HAP-1 (cell line): ENCODE data around the gene TEX55.
"Not testable (repeated sequence)": the region's sequence is repeated elsewhere in the genome, so short reads cannot be mapped to it uniquely, and the experiment has no call there.

Source experiments
- DNase-seq, 2 experiments: peaks; one replicate each; pipeline ENCODE4 v3.0.0-alpha.2; 2016 to 2020; ENCODE audit warnings: low spot score in 2 of 2
- H3K27me3 ChIP-seq: fragments of 250-450 bp; sonication (Bioruptor Pico); 2 replicates; pipeline ENCODE4 v1.5.1; 2020; ENCODE audit warnings: low read depth, mild to moderate bottlenecking, moderate library complexity
- H3K36me3 ChIP-seq: fragments of 250-450 bp; sonication (Bioruptor Pico); replicated peaks from 2 replicates; pipeline ENCODE4 v1.5.1; 2020; ENCODE audit warnings: mild to moderate bottlenecking
- H3K4me1 ChIP-seq: fragments of 250-450 bp; sonication (Bioruptor Pico); 2 replicates; pipeline ENCODE4 v1.5.1; 2020; ENCODE audit warnings: mild to moderate bottlenecking
- H3K4me3 ChIP-seq: fragments of 250-450 bp; sonication (Bioruptor Pico); 2 replicates; pipeline ENCODE4 v1.5.1; 2020; ENCODE audit warnings: mild to moderate bottlenecking, moderate library complexity
- H3K9me3 ChIP-seq: fragments of 250-450 bp; sonication (Bioruptor Pico); 2 replicates; pipeline ENCODE4 v1.5.1; 2020; ENCODE audit warnings: mild to moderate bottlenecking, moderate library complexity
- in situ Hi-C: fragments of 300-500 bp; cut with MboI; formaldehyde crosslinking; loops from 3 replicates; pipeline ENCODE4 v1.14.3; 2020; ENCODE audit warnings: low sequenced_read_pairs, inconsistent platforms, mixed read lengths

Gene TEX55

GRCh38 chr3:119145128-119145499, 851 bp upstream of the TEX55 start:
- in situ Hi-C loops: no loop called here
- no peaks in the 10 kb centered on the region for H3K27me3 ChIP-seq
- H3K36me3 ChIP-seq: no peaks in the 10 kb centered on the region
- no peak overlapping the region for H3K4me3 ChIP-seq
- no peaks in the 10 kb centered on the region for H3K4me1 ChIP-seq
- H3K9me3 ChIP-seq: no peaks in the 10 kb centered on the region
- DNase-seq: no peak

GRCh38 chr3:119146578-119147375, 812 bp downstream of the TEX55 start:
- Histone ChIP-seq H3K9me3 (no peaks in the 10 kb centered on the region), H3K4me3 (no peak overlapping the region), H3K4me1 (no peaks in the 10 kb centered on the region), H3K36me3 (no peaks in the 10 kb centered on the region), H3K27me3 (no peaks in the 10 kb centered on the region)
- in situ Hi-C loops: no loop called here
- DNase-seq: no peak

GRCh38 chr3:119147494-119147893, 1.5 kb downstream of the TEX55 start:
- in situ Hi-C loops: no loop called here
- H3K36me3 ChIP-seq: no peaks in the 10 kb centered on the region
- no peak overlapping the region for H3K4me3 ChIP-seq
- H3K27me3 ChIP-seq: no peaks in the 10 kb centered on the region
- no peak for DNase-seq
- H3K4me1 ChIP-seq: no peaks in the 10 kb centered on the region
- H3K9me3 ChIP-seq: no peaks in the 10 kb centered on the region

GRCh38 chr3:119148493-119149180, 2.7 kb downstream of the TEX55 start:
- H3K4me1 ChIP-seq: no peaks in the 10 kb centered on the region
- no peaks in the 10 kb centered on the region for H3K9me3 ChIP-seq
- DNase-seq: no peak
- no peaks in the 10 kb centered on the region for H3K27me3 ChIP-seq
- H3K36me3 ChIP-seq: no peaks in the 10 kb centered on the region
- no peak overlapping the region for H3K4me3 ChIP-seq
- in situ Hi-C loops: no loop called here

GRCh38 chr3:119149484-119149883, 3.5 kb downstream of the TEX55 start:
- DNase-seq: no peak
- no peaks in the 10 kb centered on the region for H3K27me3 ChIP-seq
- H3K4me1 ChIP-seq: no peaks in the 10 kb centered on the region
- H3K36me3 ChIP-seq: no peaks in the 10 kb centered on the region
- no peak overlapping the region for H3K4me3 ChIP-seq
- in situ Hi-C loops: no loop called here
- no peaks in the 10 kb centered on the region for H3K9me3 ChIP-seq

- Histone ChIP-seq H3K27me3 (no peaks in the 10 kb centered on the region), H3K4me3 (no peak overlapping the region), H3K9me3 (no peaks in the 10 kb centered on the region), H3K4me1 (no peaks in the 10 kb centered on the region), H3K36me3 (no peaks in the 10 kb centered on the region)
- DNase-seq: no peak
- in situ Hi-C loops: no loop called here
Observed at GRCh38 chr3:119156868-119157267, 10.9 kb downstream of the TEX55 start.

GRCh38 chr3:119157971-119158370, 12.0 kb downstream of the TEX55 start:
- Histone ChIP-seq H3K36me3 (no peaks in the 10 kb centered on the region), H3K9me3 (no peaks in the 10 kb centered on the region), H3K4me3 (no peak overlapping the region), H3K27me3 (no peaks in the 10 kb centered on the region), H3K4me1 (no peaks in the 10 kb centered on the region)
- DNase-seq: no peak
- in situ Hi-C loops: no loop called here

- no peaks in the 10 kb centered on the region for H3K36me3 ChIP-seq
- H3K9me3 ChIP-seq: no peaks in the 10 kb centered on the region
- DNase-seq: no peak
- no peaks in the 10 kb centered on the region for H3K27me3 ChIP-seq
- no peaks in the 10 kb centered on the region for H3K4me1 ChIP-seq
- in situ Hi-C loops: no loop called here
- no peak overlapping the region for H3K4me3 ChIP-seq
Observed at GRCh38 chr3:119160361-119160760, 14.4 kb downstream of the TEX55 start.

GRCh38 chr3:119160815-119161214, 14.8 kb downstream of the TEX55 start:
- no peak for DNase-seq
- H3K27me3 ChIP-seq: no peaks in the 10 kb centered on the region
- H3K4me3 ChIP-seq: no peak overlapping the region
- H3K36me3 ChIP-seq: no peaks in the 10 kb centered on the region
- H3K4me1 ChIP-seq: no peaks in the 10 kb centered on the region
- in situ Hi-C loops: no loop called here
- no peaks in the 10 kb centered on the region for H3K9me3 ChIP-seq

GRCh38 chr3:119161240-119161639, 15.3 kb downstream of the TEX55 start:
- Histone ChIP-seq H3K27me3 (no peaks in the 10 kb centered on the region), H3K4me3 (no peak overlapping the region), H3K4me1 (no peaks in the 10 kb centered on the region), H3K9me3 (no peaks in the 10 kb centered on the region), H3K36me3 (no peaks in the 10 kb centered on the region)
- in situ Hi-C loops: no loop called here
- no peak for DNase-seq

- DNase-seq, in situ Hi-C loops, H3K9me3 ChIP-seq, H3K36me3 ChIP-seq, H3K4me3 ChIP-seq, H3K4me1 ChIP-seq, H3K27me3 ChIP-seq: not testable (repeated sequence)
Observed at GRCh38 chr3:119164745-119165144, 18.8 kb downstream of the TEX55 start.

- H3K36me3 ChIP-seq: no peaks in the 10 kb centered on the region
- DNase-seq: no peak
- no peaks in the 10 kb centered on the region for H3K27me3 ChIP-seq
- no peak overlapping the region for H3K4me3 ChIP-seq
- in situ Hi-C loops: no loop called here
- H3K4me1 ChIP-seq: no peaks in the 10 kb centered on the region
- H3K9me3 ChIP-seq: no peaks in the 10 kb centered on the region
Observed at GRCh38 chr3:119170821-119171220, 24.9 kb downstream of the TEX55 start.

- in situ Hi-C loops: no loop called here
- DNase-seq: no peak
- no peaks in the 10 kb centered on the region for H3K27me3 ChIP-seq
Observed at GRCh38 chr3:119173325-119173724, 27.4 kb downstream of the TEX55 start, which contains the start of gene UPK1B. Gene UPK1B, plus strand, starts transcription at chr3:119173598. Its CDS starts 13,144 bp downstream, at chr3:119186742.

GRCh38 chr3:119175872-119176756, 30.1 kb downstream of the TEX55 start:
- H3K9me3 ChIP-seq: no peaks in the 10 kb centered on the region
- no peak overlapping the region for H3K4me3 ChIP-seq
- H3K4me1 ChIP-seq: no peaks in the 10 kb centered on the region
- no peaks in the 10 kb centered on the region for H3K27me3 ChIP-seq
- in situ Hi-C loops: no loop called here
- no peaks in the 10 kb centered on the region for H3K36me3 ChIP-seq
- DNase-seq: no peak

More at GRCh38 chr3:119173325-119173724, 27.4 kb downstream of the TEX55 start, which contains the start of gene UPK1B:
- no peaks in the 10 kb centered on the region for H3K9me3 ChIP-seq
- H3K4me3 ChIP-seq: no peak within 1 kb of the TSS
- no peaks in the 10 kb centered on the region for H3K36me3 ChIP-seq
- no peaks in the 10 kb centered on the region for H3K4me1 ChIP-seq
